A673 (cell line): ENCODE measurements around the gene MAS1L.

ENCODE experiments used
- EZH2 ChIP-seq: fragments of 200-600 bp; sonication (generic); IDR thresholded peaks from 2 replicates; pipeline ENCODE4 v1.6.1; 2017; ENCODE audit warnings: borderline replicate concordance, low read depth, mild to moderate bottlenecking, mixed read lengths, antibody characterized with exemption, low read length; ENCODE audit not compliant: poor library complexity, severe bottlenecking
- TF ChIP-seq, protein P1 (sequence below): fragments of 300-800, 200-600 bp; sonication (generic); conservative IDR thresholded peaks from 2 replicates; pipeline ENCODE4 v1.5.1; 2017; ENCODE audit warnings: low read depth, mild to moderate bottlenecking, antibody characterized with exemption, low read length, moderate library complexity, mixed read lengths

DNA sequence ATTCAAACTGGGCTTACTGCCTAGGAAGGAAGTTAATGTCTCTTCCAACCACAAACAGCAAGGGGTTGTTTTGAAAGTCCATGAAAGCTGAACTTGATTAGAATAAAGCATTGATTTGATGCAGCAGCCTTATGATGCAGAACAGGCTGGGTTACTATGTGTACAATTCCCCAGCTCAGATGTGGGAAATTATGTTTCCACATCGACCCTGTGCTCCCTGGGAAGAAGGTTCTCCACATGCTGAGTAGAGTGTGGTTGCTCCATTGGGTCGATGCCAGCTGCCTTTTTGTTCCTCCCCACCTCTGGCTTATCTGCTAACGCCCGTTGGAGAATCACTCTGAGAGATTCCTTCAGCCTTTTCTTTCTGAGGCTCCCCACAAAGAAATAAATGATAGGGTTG lies 1.2 kb downstream of the MAS1L start:
- TF ChIP-seq, protein P1, sequence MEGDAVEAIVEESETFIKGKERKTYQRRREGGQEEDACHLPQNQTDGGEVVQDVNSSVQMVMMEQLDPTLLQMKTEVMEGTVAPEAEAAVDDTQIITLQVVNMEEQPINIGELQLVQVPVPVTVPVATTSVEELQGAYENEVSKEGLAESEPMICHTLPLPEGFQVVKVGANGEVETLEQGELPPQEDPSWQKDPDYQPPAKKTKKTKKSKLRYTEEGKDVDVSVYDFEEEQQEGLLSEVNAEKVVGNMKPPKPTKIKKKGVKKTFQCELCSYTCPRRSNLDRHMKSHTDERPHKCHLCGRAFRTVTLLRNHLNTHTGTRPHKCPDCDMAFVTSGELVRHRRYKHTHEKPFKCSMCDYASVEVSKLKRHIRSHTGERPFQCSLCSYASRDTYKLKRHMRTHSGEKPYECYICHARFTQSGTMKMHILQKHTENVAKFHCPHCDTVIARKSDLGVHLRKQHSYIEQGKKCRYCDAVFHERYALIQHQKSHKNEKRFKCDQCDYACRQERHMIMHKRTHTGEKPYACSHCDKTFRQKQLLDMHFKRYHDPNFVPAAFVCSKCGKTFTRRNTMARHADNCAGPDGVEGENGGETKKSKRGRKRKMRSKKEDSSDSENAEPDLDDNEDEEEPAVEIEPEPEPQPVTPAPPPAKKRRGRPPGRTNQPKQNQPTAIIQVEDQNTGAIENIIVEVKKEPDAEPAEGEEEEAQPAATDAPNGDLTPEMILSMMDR: no peak
- TF ChIP-seq EZH2: no peak
